Panc1 (cell line): ENCODE results near the gene APOL5. TPM values are rescaled to one million over a fixed set of nuclear protein-coding genes. Genes with fewer than 3 reads are reported as not detected.

Experiments used
- ATAC-seq: fragments of 200-7000 bp; cut with Tn5 transposase; 2 replicates; pipeline ENCODE4 v1.9.1; 2020; ENCODE audit warnings: mild to moderate bottlenecking, moderate library complexity
- BruUV-seq: library from RNA; stranded (reverse); fragments of 400-500 nt; replicated peaks from 2 replicates; lab custom pipeline; 2021; lab: Mats Ljungman, UMichigan
- CTCF ChIA-PET: fragments of 300-600 bp; sonication (Branson Sonifier 250); formaldehyde crosslinking; loops from one replicate; lab custom pipeline; 2022; ENCODE audit warnings: antibody characterized with exemption; lab: Charles Lee
- POLR2A ChIA-PET: fragments of 300-600 bp; sonication (Branson Sonifier 250); formaldehyde crosslinking; loops from one replicate; lab custom pipeline; 2022; ENCODE audit warnings: antibody characterized with exemption; lab: Charles Lee
- DNase-seq: peaks from one replicate; pipeline ENCODE4 v3.0.0-alpha.2; 2010; ENCODE audit warnings: low read depth, low spot score
- H3K27ac ChIP-seq: 2 replicates; pipeline ENCODE4 v1.5.1; 2011; ENCODE audit warnings: mild to moderate bottlenecking, low read length, inconsistent platforms
- H3K27me3 ChIP-seq: fragments of 200-500 bp; sonication (Bioruptor generic); 2 replicates; pipeline ENCODE4 v1.6.0; 2014; ENCODE audit warnings: low read length, inconsistent platforms; ENCODE audit not compliant: control insufficient read depth, insufficient read depth
- H3K36me3 ChIP-seq: fragments of 200-500 bp; sonication (Bioruptor generic); 2 replicates; pipeline ENCODE4 v1.5.1; 2014; ENCODE audit warnings: inconsistent platforms, mild to moderate bottlenecking, low read length, moderate library complexity; ENCODE audit not compliant: control insufficient read depth, insufficient read depth
- H3K4me1 ChIP-seq: 2 replicates; pipeline ENCODE4 v1.5.1; 2011; ENCODE audit warnings: inconsistent platforms, mild to moderate bottlenecking, low read length, moderate library complexity; ENCODE audit not compliant: control insufficient read depth, insufficient read depth
- H3K4me3 ChIP-seq, 2 experiments: 2 replicates each; pipeline ENCODE4 v1.5.1; 2011 to 2012; ENCODE audit warnings: low read depth in 2 of 2, low read length in 2 of 2, mild to moderate bottlenecking in 2 of 2, inconsistent platforms in 1 of 2, moderate library complexity in 1 of 2
- H3K9me3 ChIP-seq: fragments of 200-500 bp; sonication (Bioruptor generic); 2 replicates; pipeline ENCODE4 v1.5.1; 2014; ENCODE audit warnings: low read depth, mild to moderate bottlenecking, inconsistent platforms, low read length, moderate library complexity; ENCODE audit not compliant: control insufficient read depth, insufficient read depth
- CTCF ChIP-seq: fragments of 450-650 bp; IDR thresholded peaks from 2 replicates; pipeline ENCODE4 v1.5.1; 2017; ENCODE audit warnings: mild to moderate bottlenecking
- POLR2AphosphoS5 ChIP-seq: IDR thresholded peaks from 2 replicates; pipeline ENCODE4 v1.6.1; 2012; ENCODE audit warnings: mild to moderate bottlenecking, low read depth, low read length, moderate library complexity
- SIN3A ChIP-seq: IDR thresholded peaks from 2 replicates; pipeline ENCODE4 v1.6.1; 2012; ENCODE audit warnings: low read depth, mild to moderate bottlenecking, low read length, moderate library complexity, borderline replicate concordance; ENCODE audit not compliant: insufficient read depth
- TCF7L2 ChIP-seq: IDR thresholded peaks from 2 replicates; pipeline ENCODE4 v1.6.1; 2011; ENCODE audit warnings: mild to moderate bottlenecking, low read depth, low read length, inconsistent platforms
- in situ Hi-C: cut with HindIII; loops from 2 replicates; pipeline ENCODE4 v1.10.0; 2016; ENCODE audit warnings: low sequenced_read_pairs, low pct_unique_long_range_greater_than_20kb
- intact Hi-C: fragments of 100-400 bp; cut with micrococcal nuclease; formaldehyde crosslinking; loops from one replicate; pipeline ENCODE4 v1.10.0; 2022; ENCODE audit not compliant: unreplicated experiment
- total RNA-seq: library from RNA; stranded (reverse); gene quantifications from one replicate; pipeline ENCODE4 v1.2.1, GENCODE V29; 2021; ENCODE audit not compliant: unreplicated experiment
- TF ChIP-seq, protein P1 (sequence below), 2 experiments: IDR thresholded peaks; 2 replicates each; pipeline ENCODE4 v1.6.1; 2011 to 2012; ENCODE audit warnings: low read depth in 2 of 2, control low read depth in 1 of 2, low read length in 1 of 2, mild to moderate bottlenecking in 1 of 2, moderate library complexity in 1 of 2; ENCODE audit not compliant: insufficient read depth in 1 of 2

The APOL5 gene
- total RNA-seq, 1 experiment from 2014 or later: not detected

DNA sequence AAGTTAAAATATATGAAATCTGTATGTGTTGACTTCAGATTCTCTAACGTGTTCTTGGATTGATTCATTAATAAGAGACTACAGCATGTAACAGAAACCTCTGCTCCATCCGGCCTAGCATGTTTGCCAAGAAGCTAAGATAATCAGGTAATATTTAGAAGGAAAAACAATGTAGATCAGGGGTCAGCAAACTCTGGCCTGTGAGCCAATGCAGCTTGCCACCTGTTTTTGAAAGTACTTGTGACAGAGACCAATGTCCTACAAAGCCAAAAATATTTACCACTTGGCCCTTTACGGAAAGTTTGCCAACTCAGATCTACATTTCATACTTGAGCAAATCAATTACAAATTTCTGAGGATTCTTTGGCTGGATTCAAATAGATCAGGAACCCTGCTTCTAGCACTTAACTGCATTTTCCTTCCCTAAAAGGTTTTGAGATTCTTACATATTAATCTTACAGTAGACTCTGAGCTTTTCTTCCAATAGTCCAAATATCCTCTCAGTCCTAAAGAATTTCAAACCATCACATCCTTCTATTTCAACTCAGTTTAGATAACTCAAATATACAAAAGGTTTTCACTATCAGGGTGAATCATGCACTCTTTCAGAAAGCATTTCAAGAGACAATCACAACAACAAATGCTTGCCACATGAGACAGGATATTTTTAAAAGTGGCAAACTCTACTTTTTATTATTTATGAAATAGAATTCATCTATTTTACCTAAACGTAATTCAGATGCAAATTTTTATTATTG lies 29.5 kb downstream of the APOL5 start:
- TF ChIP-seq SIN3A: no peak
- no peak for TF ChIP-seq CTCF
- TF ChIP-seq, protein P1, sequence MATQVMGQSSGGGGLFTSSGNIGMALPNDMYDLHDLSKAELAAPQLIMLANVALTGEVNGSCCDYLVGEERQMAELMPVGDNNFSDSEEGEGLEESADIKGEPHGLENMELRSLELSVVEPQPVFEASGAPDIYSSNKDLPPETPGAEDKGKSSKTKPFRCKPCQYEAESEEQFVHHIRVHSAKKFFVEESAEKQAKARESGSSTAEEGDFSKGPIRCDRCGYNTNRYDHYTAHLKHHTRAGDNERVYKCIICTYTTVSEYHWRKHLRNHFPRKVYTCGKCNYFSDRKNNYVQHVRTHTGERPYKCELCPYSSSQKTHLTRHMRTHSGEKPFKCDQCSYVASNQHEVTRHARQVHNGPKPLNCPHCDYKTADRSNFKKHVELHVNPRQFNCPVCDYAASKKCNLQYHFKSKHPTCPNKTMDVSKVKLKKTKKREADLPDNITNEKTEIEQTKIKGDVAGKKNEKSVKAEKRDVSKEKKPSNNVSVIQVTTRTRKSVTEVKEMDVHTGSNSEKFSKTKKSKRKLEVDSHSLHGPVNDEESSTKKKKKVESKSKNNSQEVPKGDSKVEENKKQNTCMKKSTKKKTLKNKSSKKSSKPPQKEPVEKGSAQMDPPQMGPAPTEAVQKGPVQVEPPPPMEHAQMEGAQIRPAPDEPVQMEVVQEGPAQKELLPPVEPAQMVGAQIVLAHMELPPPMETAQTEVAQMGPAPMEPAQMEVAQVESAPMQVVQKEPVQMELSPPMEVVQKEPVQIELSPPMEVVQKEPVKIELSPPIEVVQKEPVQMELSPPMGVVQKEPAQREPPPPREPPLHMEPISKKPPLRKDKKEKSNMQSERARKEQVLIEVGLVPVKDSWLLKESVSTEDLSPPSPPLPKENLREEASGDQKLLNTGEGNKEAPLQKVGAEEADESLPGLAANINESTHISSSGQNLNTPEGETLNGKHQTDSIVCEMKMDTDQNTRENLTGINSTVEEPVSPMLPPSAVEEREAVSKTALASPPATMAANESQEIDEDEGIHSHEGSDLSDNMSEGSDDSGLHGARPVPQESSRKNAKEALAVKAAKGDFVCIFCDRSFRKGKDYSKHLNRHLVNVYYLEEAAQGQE (IDR thresholded peaks at IDR 0.05; ENCODE audit: insufficient read depth in 1 of 2, low read depth in 2 of 2, low read length in 1 of 2): no peak
- TF ChIP-seq POLR2AphosphoS5: no peak
- no peak for TF ChIP-seq TCF7L2
- H3K4me3 ChIP-seq: no peak overlapping the region
- BruUV-seq: no TSS peak
- H3K4me1 ChIP-seq: no peaks in the 10 kb centered on the region; the same call in 1 of the 2 replicates
- intact Hi-C loops (no loop called here), in situ Hi-C loops (no loop called here)
- no peaks in the 10 kb centered on the region for H3K9me3 ChIP-seq
- DNase-seq (no peak), ATAC-seq (no peak)
- ChIA-PET CTCF (interaction anchor here (0.6 kb wide), 1 partner anchor 120 kb away, joined by 3 read pairs; no protein-coding TSS in a partner anchor), POLR2A (no interaction called here)
- peaks cover 8% of the 10 kb centered on the region; the same call in 1 of the 2 replicates for H3K36me3 ChIP-seq
- no peak overlapping the region for H3K27ac ChIP-seq
- H3K27me3 ChIP-seq: no peaks in the 10 kb centered on the region

- no peaks in the 10 kb centered on the region; the same call in 1 of the 2 replicates for H3K4me1 ChIP-seq
- no peak overlapping the region for H3K27ac ChIP-seq
- ChIA-PET CTCF (no interaction called here), POLR2A (no interaction called here)
- in situ Hi-C loops (no loop called here), intact Hi-C loops (no loop called here)
- TF ChIP-seq CTCF (no peak), SIN3A (no peak), POLR2AphosphoS5 (no peak), TCF7L2 (no peak)
- TF ChIP-seq, protein P1 (IDR thresholded peaks at IDR 0.05; ENCODE audit: insufficient read depth in 1 of 2, low read depth in 2 of 2, low read length in 1 of 2): no peak
- H3K9me3 ChIP-seq: no peaks in the 10 kb centered on the region
- no peaks in the 10 kb centered on the region for H3K27me3 ChIP-seq
- DNase-seq (no peak), ATAC-seq (no peak)
- no TSS peak for BruUV-seq
- peaks cover 6% of the 10 kb centered on the region; the same call in 1 of the 2 replicates for H3K36me3 ChIP-seq
- no peak overlapping the region for H3K4me3 ChIP-seq
Measured at GRCh38 chr22:35749808-35750207, 32.1 kb downstream of the APOL5 start.
